Umbilical cord (tissue), 1 donor: ENCODE measurements around the gene TREM1. TPM values are rescaled to one million over a fixed set of nuclear protein-coding genes. Genes with fewer than 3 reads are reported as not detected.

Source experiments
- total RNA-seq: library from RNA; depleted of rRNA; stranded (reverse); fragments of >200 nt; gene quantifications from one replicate; pipeline ENCODE4 v1.2.3, GENCODE V29; 2014; ENCODE audit warnings: low replicate concordance; ENCODE audit not compliant: insufficient read depth

Gene TREM1
- total RNA-seq, 1 donor from 2014 or later, result 1.7 TPM

Other genes starting within 250 kb of the TREM1 start
- not detected for gene UNC5CL, start 247.5 kb downstream of the TREM1 start, total RNA-seq
- not detected for gene TSPO2, start 244.2 kb downstream of the TREM1 start, total RNA-seq
- 1.2 TPM for gene APOBEC2, start 233.5 kb downstream of the TREM1 start, total RNA-seq
- 30.3 TPM for gene OARD1, start 214.3 kb downstream of the TREM1 start, total RNA-seq
- 15.9 TPM for gene NFYA, start 213.7 kb downstream of the TREM1 start, total RNA-seq
- gene TREML1, start 132.3 kb downstream of the TREM1 start, total RNA-seq, result 5.1 TPM
- gene TREM2, start 123.6 kb downstream of the TREM1 start, total RNA-seq, result 11.6 TPM
- gene TREML2, start 85.5 kb downstream of the TREM1 start, total RNA-seq, result 0.72 TPM
- 0.48 TPM for gene TREML4, start 58.3 kb downstream of the TREM1 start, total RNA-seq
- not detected for gene NCR2, start 48.9 kb upstream of the TREM1 start, total RNA-seq